Measurements from ENCODE around the gene ZNF672. TPM values are rescaled to one million over a fixed set of nuclear protein-coding genes. Genes with fewer than 3 reads are reported as not detected.

The ZNF672 gene
- total and polyA plus RNA-seq, 2 of the 13 experiments (the other 11 are each of a cell fraction or from before 2014, with no cell fraction given), result 17.2 to 22.9 TPM

GRCh38 chr1:248873409-248873992, 35.5 kb downstream of the ZNF672 start (continued):
- TF ChIP-seq TFDP1 (CRISPR knock-in tag; IDR thresholded peaks at IDR 0.05; ENCODE audit: borderline replicate concordance) (no peak), TAF1 (CRISPR knock-in tag; IDR thresholded peaks at IDR 0.05) (peak; percentile 61), CERS6 (CRISPR knock-in tag; IDR thresholded peaks at IDR 0.05) (no peak), GMEB2 (CRISPR knock-in tag; IDR thresholded peaks at IDR 0.05; ENCODE audit: low read depth) (no peak), ASH2L (IDR thresholded peaks at IDR 0.05; ENCODE audit: insufficient read length, low read depth, low read length) (peak; percentile 90), ZSCAN12 (CRISPR knock-in tag; IDR thresholded peaks at IDR 0.05) (no peak), ZNF354B (CRISPR knock-in tag; IDR thresholded peaks at IDR 0.05) (0 out of 2 replicates have a peak, but pooled peaks have one; percentile 50), DDIT3 (CRISPR knock-in tag; IDR thresholded peaks at IDR 0.05) (no peak), ERF (CRISPR knock-in tag; IDR thresholded peaks at IDR 0.05) (peak; percentile 55), ZNF770 (CRISPR knock-in tag; IDR thresholded peaks at IDR 0.05) (no peak; the same call in 1 of the 2 replicates), RFX1 (IDR thresholded peaks at IDR 0.05) (no peak), SKI (IDR thresholded peaks at IDR 0.05; ENCODE audit: partially characterized antibody) (peak; percentile 59), NPAS2 (CRISPR knock-in tag; IDR thresholded peaks at IDR 0.05; ENCODE audit: borderline replicate concordance) (no peak), ZNF747 (CRISPR knock-in tag; IDR thresholded peaks at IDR 0.05; ENCODE audit: borderline replicate concordance) (no peak), BCL6 (CRISPR knock-in tag; IDR thresholded peaks at IDR 0.05) (peak; percentile 21; the same call in 1 of the 2 replicates), RFX5 (IDR thresholded peaks at IDR 0.05; ENCODE audit: low read depth, low read length) (peak; percentile 51; the same call in 1 of the 2 replicates), ZNF264 (CRISPR knock-in tag; IDR thresholded peaks at IDR 0.05) (no peak; the same call in 1 of the 2 replicates), LBX2 (CRISPR knock-in tag; IDR thresholded peaks at IDR 0.05; ENCODE audit: borderline replicate concordance) (0 out of 2 replicates have a peak, but pooled peaks have one; percentile 57), BRF2 (CRISPR knock-in tag; IDR thresholded peaks at IDR 0.05) (no peak; the same call in 1 of the 2 replicates), ZNF430 (CRISPR knock-in tag; IDR thresholded peaks at IDR 0.05) (peak; percentile 64), CCAR2 (optimal IDR thresholded peaks at IDR 0.05; ENCODE audit: low read depth, low read length) (no peak)

Measured in HepG2 (cell line).